Stimulated activated CD8-positive, alpha-beta memory T cell treated with anti-CD3 and anti-CD28 coated beads, Interleukin-15, amount 100 ng/mL, for 24 hours (primary cell): ENCODE data around the gene JPT1.

Experiments
- DNase-seq: peaks from one replicate; pipeline ENCODE4 v3.0.0-alpha.2; 2020; ENCODE audit warnings: low read depth

Gene JPT1

DNA sequence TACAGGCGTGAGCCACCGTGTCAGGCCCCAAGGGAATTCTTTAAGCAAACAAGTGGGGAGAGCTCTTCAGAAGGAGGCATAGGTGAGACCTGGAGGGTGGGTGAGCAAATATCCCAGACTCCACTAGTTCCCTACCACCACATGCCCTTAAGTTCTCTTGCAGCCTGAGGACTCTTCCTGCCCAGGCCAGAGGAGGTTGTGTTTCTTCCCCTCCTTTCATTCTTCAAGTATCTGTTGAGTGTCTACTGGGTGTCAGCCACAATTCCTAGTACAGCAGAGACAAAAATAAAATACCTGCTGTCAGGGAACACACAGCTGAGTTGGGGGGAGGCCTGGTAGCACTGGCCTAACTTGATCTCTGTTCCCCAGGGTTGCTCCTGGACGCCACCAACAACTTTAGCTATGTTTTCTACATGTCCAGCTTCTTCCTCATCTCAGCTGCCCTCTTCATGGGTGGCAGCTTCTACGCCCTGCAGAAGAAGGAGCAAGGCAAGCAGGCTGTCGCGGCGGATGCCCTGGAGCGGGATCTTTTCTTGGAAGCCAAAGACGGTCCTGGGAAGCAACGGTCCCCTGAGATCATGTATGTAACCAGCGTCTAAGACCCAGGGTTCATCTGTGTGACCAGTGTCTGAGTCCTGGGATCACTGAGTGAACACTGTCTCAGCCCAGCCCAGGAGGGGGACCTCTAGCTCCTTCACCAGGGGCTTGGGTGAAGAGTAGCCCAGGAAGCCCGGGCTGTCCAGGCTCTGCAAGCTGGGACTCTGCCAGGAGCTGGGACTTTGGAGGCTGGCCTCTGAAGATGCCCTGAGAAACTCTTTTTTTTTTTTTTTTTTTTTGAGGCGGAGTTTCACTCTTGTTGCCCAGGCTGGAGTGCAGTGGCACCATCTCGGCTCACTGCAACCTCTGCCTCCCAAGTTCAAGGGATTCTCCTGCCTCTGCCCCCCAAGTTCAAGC is 50.4 kb downstream of the JPT1 start:
- no peak for DNase-seq

DNA sequence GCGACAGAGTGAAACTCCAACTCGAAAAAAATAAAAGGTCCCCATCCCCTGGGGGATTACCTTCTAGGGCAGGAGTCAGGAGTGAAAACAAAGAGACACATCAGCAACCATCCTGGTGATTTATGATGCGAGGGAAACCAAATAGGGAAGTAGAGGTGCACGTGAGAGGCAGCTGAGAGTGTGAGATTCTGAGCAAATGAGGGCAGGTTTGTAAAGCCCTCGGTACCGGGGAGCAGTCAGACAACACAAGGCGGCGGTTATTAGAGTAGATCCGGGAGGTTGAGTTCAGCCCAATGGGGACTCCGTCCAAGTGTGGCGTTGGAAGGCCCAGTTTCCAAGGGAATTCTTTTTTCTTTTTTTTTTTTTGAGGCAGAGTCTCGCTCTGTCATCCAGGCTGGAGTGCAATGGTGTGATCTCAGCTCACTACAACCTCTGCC is 51.9 kb downstream of the JPT1 start:
- no peak for DNase-seq

- DNase-seq: no peak
These were observed 54.3 kb downstream of the JPT1 start for GRCh38 chr17:75099881-75100595.

DNA sequence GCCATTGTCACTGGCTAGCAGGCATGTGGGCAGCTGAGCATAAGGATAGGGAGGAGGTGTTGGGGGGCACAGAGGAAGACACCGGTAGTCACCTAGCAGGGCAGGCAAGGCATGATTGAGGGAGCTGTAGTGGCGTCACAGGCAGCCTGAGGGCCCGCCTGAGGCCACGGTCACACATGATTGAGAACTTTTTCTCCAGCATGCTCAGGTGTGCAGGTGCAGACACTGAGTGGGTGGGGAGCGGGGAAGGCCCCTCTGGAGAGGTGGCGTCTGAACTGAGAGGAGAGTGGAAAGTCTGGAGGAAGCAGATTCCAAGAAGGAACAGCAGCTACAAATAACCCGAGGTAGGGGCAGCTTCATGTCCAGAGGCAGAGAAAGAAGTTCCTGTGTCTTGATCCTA is 55.5 kb downstream of the JPT1 start:
- no peak for DNase-seq

- no peak for DNase-seq
These were observed 56.4 kb downstream of the JPT1 start for GRCh38 chr17:75097865-75098264.

GRCh38 chr17:75096082-75096625 is 58.2 kb downstream of the JPT1 start:
- DNase-seq: no peak

DNA sequence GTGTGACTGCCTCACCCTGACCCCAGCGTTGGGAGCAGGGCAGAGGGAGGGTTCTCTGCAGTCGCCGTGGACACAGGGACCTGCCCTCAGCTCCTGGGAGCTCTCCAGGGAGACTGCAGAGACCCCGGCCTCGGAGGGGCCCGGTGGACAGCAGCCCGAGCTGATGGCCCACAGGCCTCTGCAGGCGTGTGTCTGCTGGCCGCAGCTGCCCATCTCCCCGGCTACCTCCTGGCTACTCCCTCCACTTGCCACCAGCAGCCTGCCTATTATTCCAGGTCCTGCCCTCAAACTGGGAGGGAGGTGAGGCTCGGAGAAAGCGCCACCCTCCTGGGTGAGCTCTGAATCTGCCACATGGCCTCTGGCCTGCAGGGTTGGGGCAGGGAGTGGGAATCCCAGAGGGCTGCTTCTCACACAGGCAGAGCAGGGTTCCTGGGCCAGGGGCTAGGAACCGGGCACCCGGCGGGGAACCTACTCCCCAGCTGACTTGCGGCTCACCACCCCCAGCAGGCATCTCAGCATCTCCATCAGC is 59.4 kb downstream of the JPT1 start:
- DNase-seq: no peak

DNA sequence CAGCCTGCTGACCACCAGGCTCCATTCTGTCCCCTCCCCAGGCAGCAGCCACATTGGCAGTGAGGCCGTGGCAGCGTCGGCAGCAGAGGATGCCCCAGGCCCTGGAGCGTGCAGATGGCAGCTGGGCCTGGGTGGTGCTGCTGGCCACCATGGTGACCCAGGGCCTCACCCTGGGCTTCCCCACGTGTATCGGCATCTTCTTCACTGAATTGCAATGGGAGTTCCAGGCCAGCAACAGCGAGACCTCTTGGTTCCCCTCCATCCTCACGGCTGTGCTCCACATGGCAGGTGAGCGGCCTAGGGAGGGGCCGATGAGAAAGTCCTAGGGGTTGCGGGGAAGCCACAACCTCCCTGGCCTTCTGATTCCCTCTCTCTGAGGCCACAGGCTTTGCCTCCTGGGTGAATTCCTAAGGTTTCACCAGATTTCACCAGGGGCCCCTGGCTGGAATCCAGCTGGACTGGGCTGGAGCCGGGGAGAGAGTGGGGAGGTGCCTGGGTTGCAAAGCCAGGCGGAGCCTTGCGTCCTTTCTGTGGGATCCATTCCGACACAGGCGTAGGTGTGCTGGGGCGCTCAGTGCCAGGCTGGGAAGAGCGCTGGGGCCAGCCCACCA is 60.7 kb downstream of the JPT1 start:
- no peak for DNase-seq

- no peak for DNase-seq
These were observed 62.4 kb downstream of the JPT1 start for GRCh38 chr17:75091855-75092327.

DNA sequence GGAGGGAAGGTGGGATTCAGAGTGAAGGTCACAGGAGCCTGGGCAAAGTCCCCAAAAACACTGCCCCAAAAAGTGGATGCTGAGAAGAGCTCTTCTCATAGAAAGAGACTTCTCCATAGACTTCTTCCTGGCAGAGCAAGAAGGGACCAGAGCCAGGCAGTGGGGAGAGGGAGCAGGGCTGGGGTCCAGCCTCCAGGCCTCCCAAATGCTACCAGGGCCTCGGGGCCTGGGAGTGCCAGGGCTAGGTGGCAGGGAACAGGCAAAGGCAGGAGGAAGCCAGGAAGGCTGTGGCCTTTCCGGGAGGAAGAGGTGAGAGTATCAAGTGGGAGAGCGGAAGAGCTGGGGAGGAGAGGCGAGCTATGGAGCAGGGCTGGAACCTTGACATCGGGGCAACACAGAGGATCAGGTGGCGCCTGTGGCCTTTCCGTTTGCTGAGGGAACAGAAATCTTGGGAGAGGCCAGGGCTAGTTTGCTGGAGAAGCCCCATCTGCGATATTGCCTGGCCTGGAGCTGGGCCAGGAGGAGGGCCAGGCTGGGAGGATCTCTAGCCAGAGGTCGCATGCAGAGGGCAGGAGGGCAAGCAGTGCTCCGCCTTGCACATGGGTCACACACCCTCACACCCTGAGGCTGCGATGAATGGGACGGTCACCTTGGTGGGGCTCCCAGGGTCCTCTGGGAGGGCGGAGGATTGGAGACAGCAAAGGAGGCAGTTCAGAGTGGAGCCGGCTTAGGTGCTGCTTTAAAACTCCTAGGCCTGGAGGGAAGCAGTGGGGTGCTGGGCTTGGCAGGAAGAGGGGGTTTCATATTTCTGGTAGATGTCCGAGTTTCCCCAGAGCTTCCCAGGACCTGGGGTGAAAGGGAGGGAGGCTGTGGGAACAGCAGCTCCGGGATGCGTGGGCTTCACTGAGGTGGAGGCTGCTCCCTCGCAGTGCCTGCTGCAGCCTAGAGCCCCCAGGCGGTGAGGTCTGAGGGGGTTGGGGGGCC is 63.1 kb downstream of the JPT1 start:
- no peak for DNase-seq

DNA sequence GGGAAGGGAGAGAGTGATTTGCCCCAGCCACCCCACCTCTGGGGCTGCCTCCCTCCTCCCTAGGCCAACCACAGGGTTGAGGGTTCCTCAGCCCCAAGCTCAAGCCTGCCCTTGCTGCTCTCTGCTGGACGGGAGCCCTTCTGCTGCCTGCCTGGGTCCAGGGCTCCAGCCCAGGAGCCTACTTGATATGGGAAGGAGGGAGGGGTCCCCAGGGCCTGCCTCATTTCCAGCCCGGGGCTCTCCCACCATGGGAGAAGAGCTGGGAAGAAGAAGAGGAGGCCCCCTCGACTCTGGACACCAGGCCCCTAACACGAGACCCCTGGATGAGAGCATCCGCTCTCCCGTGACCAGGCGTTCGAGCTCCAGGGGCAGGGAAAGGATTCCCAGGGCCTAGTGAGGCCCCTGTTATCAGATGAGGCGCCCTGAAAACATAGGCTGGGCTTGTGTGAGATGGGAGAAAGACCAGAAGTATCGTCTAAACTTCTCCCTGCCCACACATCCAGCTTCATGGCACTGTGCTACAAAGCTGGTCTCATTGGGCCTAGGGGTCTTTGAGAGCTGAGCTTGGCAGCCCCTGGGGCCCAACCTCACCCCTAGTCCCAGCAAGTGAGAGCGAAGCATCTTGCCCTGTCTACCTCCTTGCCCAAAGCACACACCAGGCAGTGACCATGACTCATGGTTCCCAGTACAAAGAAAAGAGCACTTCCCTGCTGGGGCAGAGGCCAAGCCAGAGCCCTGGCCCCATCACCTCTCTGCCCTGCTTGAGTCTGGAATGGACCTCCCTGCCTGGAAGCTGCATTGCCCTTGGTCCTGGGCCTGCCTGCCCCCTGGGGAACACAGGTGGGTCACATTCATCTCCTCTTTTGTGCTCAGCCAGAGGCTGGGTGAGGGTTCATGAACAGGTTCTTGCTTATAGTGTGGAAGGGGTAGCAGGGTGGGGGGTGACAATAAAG is 65.6 kb downstream of the JPT1 start:
- DNase-seq: no peak

DNA sequence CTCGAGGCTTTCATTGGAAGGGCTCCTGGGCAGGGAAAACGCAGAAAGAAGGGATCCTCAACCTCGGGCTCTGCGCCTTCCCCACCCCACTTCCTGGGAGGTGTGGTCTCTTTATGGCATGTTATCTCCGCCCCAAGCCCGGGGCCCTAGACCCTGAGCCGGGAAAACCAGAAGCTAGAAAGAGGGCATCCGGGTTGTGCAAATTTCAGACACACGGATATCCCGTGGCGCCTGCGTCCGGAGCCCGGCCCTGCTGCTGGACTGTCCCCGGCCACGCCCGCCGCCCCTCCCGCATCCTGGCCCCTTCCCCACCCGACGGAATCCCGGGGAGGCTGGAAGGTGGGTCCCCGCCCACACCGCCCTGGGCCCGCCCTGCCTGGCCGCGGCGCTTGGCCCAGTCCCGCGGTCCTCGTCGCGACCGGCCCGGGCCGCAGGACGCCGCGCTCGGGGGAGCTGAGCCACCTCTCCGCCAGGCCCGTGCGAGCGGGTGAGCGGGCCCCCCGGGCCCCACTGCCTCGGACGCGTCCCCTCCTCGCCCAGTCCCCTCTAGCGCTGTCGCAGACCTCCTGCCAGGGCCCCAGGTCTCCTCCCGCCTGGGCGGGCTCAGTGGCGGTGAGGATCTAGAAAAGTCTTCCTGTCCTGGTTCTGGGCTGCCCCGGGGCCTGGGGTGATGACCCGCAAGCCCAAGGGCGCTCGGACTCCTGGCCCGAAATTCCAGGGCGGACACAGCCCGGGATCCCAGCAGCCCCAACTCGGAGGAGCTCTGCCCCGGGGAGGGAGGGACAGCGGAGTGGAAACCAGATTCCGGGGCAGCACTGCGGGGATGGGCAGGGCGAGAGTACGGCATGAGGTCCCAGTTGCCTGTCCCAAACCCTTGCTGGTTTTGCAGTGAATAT is 66.5 kb downstream of the JPT1 start, which contains the start of gene SLC16A5:
Gene SLC16A5 (plus strand): TSS at position 397 of the 896 bp plus-strand sequence. CDS start 5,683 bp downstream, outside the sequence.
- no peak for DNase-seq

DNA sequence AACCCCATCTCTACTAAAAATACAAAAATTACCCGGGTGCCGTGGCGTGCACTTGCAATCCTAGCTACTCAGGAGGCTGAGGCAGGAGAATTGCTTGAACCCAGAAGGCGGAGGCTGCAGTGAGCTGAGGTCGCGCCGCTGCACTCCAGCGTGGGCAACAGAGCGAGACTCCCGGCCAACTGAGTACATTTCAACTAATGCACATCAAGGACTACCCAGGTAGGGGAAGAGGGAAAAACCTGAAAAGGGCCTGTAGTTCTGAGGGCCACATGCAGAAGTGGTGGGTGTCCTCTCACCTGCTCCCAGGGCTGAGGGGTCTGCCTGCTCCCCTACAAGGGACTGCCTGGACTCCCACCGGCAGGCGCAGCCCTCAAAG is 67.1 kb downstream of the JPT1 start:
- no peak for DNase-seq

DNA sequence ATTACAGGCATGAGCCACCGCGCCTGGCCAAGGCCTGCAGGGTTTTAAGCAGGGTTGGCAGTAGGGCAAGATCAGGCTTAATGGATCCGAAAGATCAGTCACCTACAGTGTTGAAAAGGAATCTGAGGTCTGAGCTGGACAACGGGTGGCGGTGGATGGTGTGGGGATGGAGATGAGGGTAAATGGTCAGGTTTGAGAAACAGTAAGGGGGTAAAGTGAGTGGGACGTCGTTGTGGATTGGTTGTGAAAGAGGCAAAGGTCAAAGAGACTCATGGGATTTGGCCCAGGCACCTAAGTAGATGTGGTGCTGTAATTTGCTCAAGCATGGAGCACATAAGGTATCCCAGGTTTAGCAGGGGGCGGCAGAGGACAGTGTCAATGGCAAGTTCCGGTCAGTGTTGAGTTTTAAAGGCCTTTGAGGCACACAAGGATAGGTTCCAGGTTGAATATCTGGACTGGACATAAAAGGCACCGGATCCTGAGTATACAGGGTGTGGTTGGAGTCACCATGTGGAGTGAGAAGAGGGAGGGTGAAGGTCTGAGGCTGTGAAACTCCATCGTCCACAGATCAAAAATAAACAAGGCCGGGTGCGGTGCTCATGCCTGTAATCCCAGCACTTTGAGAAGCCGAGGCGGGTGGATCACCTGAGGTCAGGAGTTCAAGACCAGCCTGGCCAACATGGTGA is 67.7 kb downstream of the JPT1 start:
- no peak for DNase-seq
